HCT116 (cell line): ENCODE data around the gene DTWD1. TPM values are rescaled to one million over a fixed set of nuclear protein-coding genes. Genes with fewer than 3 reads are reported as not detected.

Source experiments
- ATAC-seq: fragments of 200-7000 bp; cut with Tn5 transposase; 2 replicates; pipeline ENCODE4 v1.9.1; 2020; ENCODE audit warnings: mild to moderate bottlenecking, moderate library complexity
- BruUV-seq: library from RNA; stranded (reverse); fragments of 400-500 nt; replicated peaks from 2 replicates; lab custom pipeline; 2021; lab: Mats Ljungman, UMichigan
- CTCF ChIA-PET: fragments of 300-600 bp; sonication (Branson Sonifier 250); formaldehyde crosslinking; loops from one replicate; lab custom pipeline; 2021; ENCODE audit warnings: antibody characterized with exemption; lab: Charles Lee
- POLR2A ChIA-PET: fragments of 300-600, 350-600 bp; sonication (Branson Sonifier 250); formaldehyde crosslinking; loops from one replicate; lab custom pipeline; 2021; ENCODE audit warnings: antibody characterized with exemption; lab: Charles Lee
- RAD21 ChIA-PET, 2 experiments: fragments of 300-600 bp; sonication (Branson Sonifier 250); formaldehyde crosslinking; loops; one replicate each; lab custom pipeline; 2023; ENCODE audit warnings: low total read pairs in 2 of 2; ENCODE audit not compliant: uncharacterized antibody in 2 of 2, unreplicated experiment in 2 of 2, low non-redundant PET in 1 of 2; lab: Charles Lee
- DNase-seq: peaks from one replicate; pipeline ENCODE4 v3.0.0-alpha.2; 2010; ENCODE audit warnings: low read depth, low spot score
- H2AFZ ChIP-seq: fragments of 200-600 bp; shearing (Covaris generic), sonication (generic); 2 replicates; pipeline ENCODE4 v1.6.1; 2017; ENCODE audit warnings: low read depth, mixed run types, mixed read lengths, antibody characterized with exemption, low read length; ENCODE audit not compliant: poor library complexity, severe bottlenecking
- H3K27ac ChIP-seq: 2 replicates; pipeline ENCODE4 v1.5.1; 2012; ENCODE audit warnings: low read depth, low read length
- H3K27me3 ChIP-seq: fragments of 200-600 bp; sonication (generic); 2 replicates; pipeline ENCODE4 v1.6.1; 2016; ENCODE audit warnings: mixed run types, low read length, mixed read lengths; ENCODE audit not compliant: insufficient read depth
- H3K36me3 ChIP-seq, 2 experiments: fragments of 200-500 bp in 1 of 2; fragments of 200-600 bp in 1 of 2; sonication (Bioruptor generic) in 1 of 2; sonication (generic) in 1 of 2; 2 replicates each; pipeline versions ENCODE4 v1.5.1 to v1.6.1; 2014 to 2016; ENCODE audit warnings: low read length in 2 of 2, inconsistent platforms in 1 of 2, mixed read lengths in 1 of 2, mixed run types in 1 of 2; ENCODE audit not compliant: insufficient read depth in 2 of 2, control insufficient read depth in 1 of 2
- H3K4me1 ChIP-seq, 2 experiments: fragments of 200-600 bp in 1 of 2; sonication (generic) in 1 of 2; 2 replicates each; pipeline versions ENCODE4 v1.5.1 to v1.6.1; 2012 to 2017; ENCODE audit warnings: low read length in 2 of 2, inconsistent platforms in 1 of 2, mild to moderate bottlenecking in 1 of 2, mixed read lengths in 1 of 2, mixed run types in 1 of 2, moderate library complexity in 1 of 2; ENCODE audit not compliant: insufficient read depth in 2 of 2, control insufficient read depth in 1 of 2
- H3K4me2 ChIP-seq: fragments of 200-600 bp; sonication (generic); 2 replicates; pipeline ENCODE4 v1.6.1; 2017; ENCODE audit warnings: mixed run types, low read length, mixed read lengths
- H3K4me3 ChIP-seq, 2 experiments: fragments of 200-600 bp in 1 of 2; sonication (generic) in 1 of 2; replicated peaks in 1 of 2; 2 replicates each; pipeline ENCODE4 v1.5.1; 2011 to 2016; ENCODE audit warnings: low read length in 2 of 2, control low read depth in 1 of 2, low read depth in 1 of 2, mild to moderate bottlenecking in 1 of 2, mixed read lengths in 1 of 2, mixed run types in 1 of 2
- H3K79me2 ChIP-seq: fragments of 200-600 bp; sonication (generic); 2 replicates; pipeline ENCODE4 v1.6.1; 2017; ENCODE audit warnings: mild to moderate bottlenecking, mixed run types, low read length, moderate library complexity, mixed read lengths; ENCODE audit not compliant: insufficient read depth
- H3K9ac ChIP-seq: fragments of 200-600 bp; sonication (generic); 2 replicates; pipeline ENCODE4 v1.6.1; 2016; ENCODE audit warnings: low read length, mixed read lengths
- H3K9me2 ChIP-seq: fragments of 200-600 bp; sonication (generic), shearing (Covaris generic); 2 replicates; pipeline ENCODE4 v1.6.1; 2017; ENCODE audit warnings: mixed run types, mild to moderate bottlenecking, moderate library complexity; ENCODE audit not compliant: insufficient read depth
- H3K9me3 ChIP-seq, 2 experiments: fragments of 200-500 bp in 1 of 2; fragments of 200-600 bp in 1 of 2; sonication (Bioruptor generic) in 1 of 2; sonication (generic) in 1 of 2; 2 replicates each; pipeline ENCODE4 v1.6.1; 2014 to 2017; ENCODE audit warnings: low read length in 2 of 2, mixed read lengths in 2 of 2, inconsistent platforms in 1 of 2, low read depth in 1 of 2, mild to moderate bottlenecking in 1 of 2, mixed run types in 1 of 2, moderate library complexity in 1 of 2; ENCODE audit not compliant: control insufficient read depth in 1 of 2, insufficient read depth in 1 of 2
- H4K20me1 ChIP-seq: fragments of 200-600 bp; sonication (generic), shearing (Covaris generic); 2 replicates; pipeline ENCODE4 v1.6.1; 2017; ENCODE audit warnings: mixed run types, mild to moderate bottlenecking, moderate library complexity; ENCODE audit not compliant: insufficient read depth
- CEBPB ChIP-seq: IDR thresholded peaks from 2 replicates; pipeline ENCODE4 v1.6.1; 2012; ENCODE audit warnings: low read depth
- CTCF ChIP-seq, 3 experiments: fragments of 200-600 bp in 1 of 3; sonication (generic) in 1 of 3; IDR thresholded peaks in 2 of 3; conservative IDR thresholded peaks in 1 of 3; 2 replicates each; pipeline ENCODE4 v1.5.1; 2012 to 2017; ENCODE audit warnings: low read depth in 2 of 3, low read length in 2 of 3, antibody characterized with exemption in 1 of 3, borderline replicate concordance in 1 of 3, control low read depth in 1 of 3, mild to moderate bottlenecking in 1 of 3, mixed read lengths in 1 of 3, mixed run types in 1 of 3, moderate library complexity in 1 of 3; ENCODE audit not compliant: insufficient read depth in 1 of 3
- FOSL1 ChIP-seq: IDR thresholded peaks from 2 replicates; pipeline ENCODE4 v1.6.1; 2012; ENCODE audit warnings: low read depth
- POLR2A ChIP-seq: IDR thresholded peaks from 2 replicates; pipeline ENCODE4 v1.7.0; 2011; ENCODE audit warnings: borderline replicate concordance; ENCODE audit not compliant: insufficient read depth, insufficient read length; ENCODE audit errors: extremely low read depth
- SP1 ChIP-seq: IDR thresholded peaks from 2 replicates; pipeline ENCODE4 v1.6.1; 2012; ENCODE audit warnings: low read depth
- ZNF274 ChIP-seq: fragments of 200-500 bp; sonication (Bioruptor generic); IDR thresholded peaks from 2 replicates; pipeline ENCODE4 v1.6.1; 2014; ENCODE audit warnings: mild to moderate bottlenecking, low read depth, low read length, inconsistent platforms
- intact Hi-C: fragments of 100-400 bp; cut with micrococcal nuclease; formaldehyde crosslinking; loops from 2 replicates; pipeline ENCODE4 v1.10.0; 2022
- total RNA-seq: library from RNA; stranded (reverse); gene quantifications from one replicate; pipeline ENCODE4 v1.2.1, GENCODE V29; 2021; ENCODE audit not compliant: unreplicated experiment
- TF ChIP-seq, protein P1 (sequence below): IDR thresholded peaks from 2 replicates; pipeline ENCODE4 v1.6.1; 2011; ENCODE audit warnings: mild to moderate bottlenecking, low read length, moderate library complexity; ENCODE audit not compliant: insufficient replicate concordance; ENCODE audit errors: extremely low read depth

Gene DTWD1
- total RNA-seq, 1 experiment from 2014 or later = 34.5 TPM

- no peaks in the 10 kb centered on the region for H3K4me1 ChIP-seq
- H3K27me3 ChIP-seq = no peaks in the 10 kb centered on the region
- no peaks in the 10 kb centered on the region for H3K9me2 ChIP-seq
- no peak for DNase-seq
- TF ChIP-seq POLR2A (no peak), FOSL1 (no peak), CEBPB (no peak), ZNF274 (no peak), CTCF (IDR thresholded peaks at IDR 0.05 in 2 of 3, conservative IDR thresholded peaks at IDR 0.05 in 1 of 3; ENCODE audit: borderline replicate concordance in 1 of 3, insufficient read depth in 1 of 3, low read depth in 2 of 3, low read length in 2 of 3) (peak in 2 of 3 experiments; percentile 15 to 23; a peak in 1 of 6 replicates), SP1 (no peak)
- TF ChIP-seq, protein P1, sequence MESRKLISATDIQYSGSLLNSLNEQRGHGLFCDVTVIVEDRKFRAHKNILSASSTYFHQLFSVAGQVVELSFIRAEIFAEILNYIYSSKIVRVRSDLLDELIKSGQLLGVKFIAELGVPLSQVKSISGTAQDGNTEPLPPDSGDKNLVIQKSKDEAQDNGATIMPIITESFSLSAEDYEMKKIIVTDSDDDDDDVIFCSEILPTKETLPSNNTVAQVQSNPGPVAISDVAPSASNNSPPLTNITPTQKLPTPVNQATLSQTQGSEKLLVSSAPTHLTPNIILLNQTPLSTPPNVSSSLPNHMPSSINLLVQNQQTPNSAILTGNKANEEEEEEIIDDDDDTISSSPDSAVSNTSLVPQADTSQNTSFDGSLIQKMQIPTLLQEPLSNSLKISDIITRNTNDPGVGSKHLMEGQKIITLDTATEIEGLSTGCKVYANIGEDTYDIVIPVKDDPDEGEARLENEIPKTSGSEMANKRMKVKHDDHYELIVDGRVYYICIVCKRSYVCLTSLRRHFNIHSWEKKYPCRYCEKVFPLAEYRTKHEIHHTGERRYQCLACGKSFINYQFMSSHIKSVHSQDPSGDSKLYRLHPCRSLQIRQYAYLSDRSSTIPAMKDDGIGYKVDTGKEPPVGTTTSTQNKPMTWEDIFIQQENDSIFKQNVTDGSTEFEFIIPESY = no peak
- ATAC-seq = no peak
- no peaks in the 10 kb centered on the region for H4K20me1 ChIP-seq
- H3K4me3 ChIP-seq = no peak overlapping the region
- H2AFZ ChIP-seq = no peak overlapping the region
- no peaks in the 10 kb centered on the region for H3K9me3 ChIP-seq
- no peak overlapping the region for H3K27ac ChIP-seq
- no peak overlapping the region for H3K4me2 ChIP-seq
- CTCF ChIA-PET = no interaction called here
- no peaks in the 10 kb centered on the region for H3K79me2 ChIP-seq
- no peaks in the 10 kb centered on the region for H3K36me3 ChIP-seq
- no peak overlapping the region for H3K9ac ChIP-seq
- RAD21 ChIA-PET = no interaction called here
- POLR2A ChIA-PET = no interaction called here
- BruUV-seq = no TSS peak
- intact Hi-C loops = no loop called here
Observed at GRCh38 chr15:49606594-49606993, 14.3 kb upstream of the DTWD1 start.
